GM23338 (cell line): ENCODE data around the gene HOXC12. TPM values are rescaled to one million over a fixed set of nuclear protein-coding genes. Genes with fewer than 3 reads are reported as not detected.

Source experiments
- ATAC-seq: fragments of 200-7000 bp; cut with Tn5 transposase; 3 replicates; pipeline ENCODE4 v1.9.1; 2020
- DNase-seq: peaks from one replicate; pipeline ENCODE4 v3.0.0-alpha.2; 2015; ENCODE audit warnings: low spot score
- H2AFZ ChIP-seq: fragments of 200-600 bp; sonication (generic); 2 replicates; pipeline ENCODE4 v1.8.0; 2016; ENCODE audit warnings: antibody characterized with exemption, mild to moderate bottlenecking, moderate library complexity
- H3F3A ChIP-seq: fragments of 200-600 bp; sonication (generic); replicated peaks from 2 replicates; pipeline ENCODE4 v1.8.0; 2017; ENCODE audit warnings: antibody characterized with exemption, mixed run types, low read depth
- H3K27ac ChIP-seq: fragments of 200-600 bp; sonication (generic); 2 replicates; pipeline ENCODE4 v1.6.1; 2016; ENCODE audit warnings: low read depth
- H3K27me3 ChIP-seq: fragments of 200-600 bp; sonication (generic); 2 replicates; pipeline ENCODE4 v1.8.0; 2016; ENCODE audit warnings: mild to moderate bottlenecking, mixed run types, moderate library complexity; ENCODE audit not compliant: insufficient read depth
- H3K36me3 ChIP-seq: fragments of 200-600 bp; sonication (generic); 2 replicates; pipeline ENCODE4 v1.8.0; 2016; ENCODE audit warnings: mild to moderate bottlenecking; ENCODE audit not compliant: insufficient read depth
- H3K4me1 ChIP-seq: fragments of 200-600 bp; sonication (generic); 2 replicates; pipeline ENCODE4 v1.8.0; 2016; ENCODE audit warnings: mild to moderate bottlenecking, moderate library complexity; ENCODE audit not compliant: insufficient read depth
- H3K4me2 ChIP-seq: fragments of 200-600 bp; sonication (generic); 2 replicates; pipeline ENCODE4 v1.7.1; 2017; ENCODE audit warnings: mixed run types
- H3K4me3 ChIP-seq: fragments of 200-600 bp; sonication (generic); 2 replicates; pipeline ENCODE4 v1.6.1; 2016; ENCODE audit warnings: mixed run types
- H3K79me2 ChIP-seq: fragments of 200-600 bp; sonication (generic); replicated peaks from 2 replicates; pipeline ENCODE4 v1.8.0; 2017; ENCODE audit warnings: mild to moderate bottlenecking; ENCODE audit not compliant: insufficient read depth
- H3K9me2 ChIP-seq: fragments of 200-600 bp; sonication (generic); 2 replicates; pipeline ENCODE4 v1.8.0; 2017; ENCODE audit not compliant: insufficient read depth
- H4K20me1 ChIP-seq: fragments of 200-600 bp; sonication (generic); replicated peaks from 2 replicates; pipeline ENCODE4 v1.8.0; 2017; ENCODE audit warnings: mild to moderate bottlenecking; ENCODE audit not compliant: insufficient read depth
- H3K27ac Mint-ChIP-seq: 2 replicates; pipeline ENCODE4 v1.8.0; 2020; ENCODE audit warnings: inconsistent platforms, mild to moderate bottlenecking, moderate library complexity, mixed read lengths
- H3K27me3 Mint-ChIP-seq: 3 replicates; pipeline ENCODE4 v1.8.0; 2022; ENCODE audit warnings: low read depth, mild to moderate bottlenecking, moderate library complexity, mixed read lengths, inconsistent platforms; ENCODE audit not compliant: insufficient read depth, poor library complexity
- H3K36me3 Mint-ChIP-seq: 3 replicates; pipeline ENCODE4 v1.8.0; 2021; ENCODE audit warnings: low read depth, mild to moderate bottlenecking, inconsistent platforms, moderate library complexity, mixed read lengths
- H3K4me1 Mint-ChIP-seq: 3 replicates; pipeline ENCODE4 v1.8.0; 2020; ENCODE audit warnings: mild to moderate bottlenecking, inconsistent platforms, mixed read lengths
- H3K4me3 Mint-ChIP-seq: 3 replicates; pipeline ENCODE4 v1.8.0; 2021; ENCODE audit warnings: moderate library complexity, mild to moderate bottlenecking, inconsistent platforms, mixed read lengths
- H3K9me3 Mint-ChIP-seq: 3 replicates; pipeline ENCODE4 v1.8.0; 2020; ENCODE audit warnings: moderate library complexity, mild to moderate bottlenecking, inconsistent platforms, mixed read lengths
- EZH2 ChIP-seq: fragments of 200-600 bp; sonication (generic); IDR thresholded peaks from one replicate; pipeline ENCODE4 v1.8.0; 2017; ENCODE audit warnings: antibody characterized with exemption, mild to moderate bottlenecking, low read depth; ENCODE audit not compliant: unreplicated experiment
- EZH2phosphoT487 ChIP-seq: fragments of 200-600 bp; sonication (generic); IDR thresholded peaks from one replicate; pipeline ENCODE4 v1.8.1; 2018; ENCODE audit warnings: antibody characterized with exemption; ENCODE audit not compliant: unreplicated experiment
- JUNB ChIP-seq: IDR thresholded peaks from one replicate; pipeline ENCODE4 v1.6.1; 2016; ENCODE audit warnings: antibody characterized with exemption; ENCODE audit not compliant: unreplicated experiment
- NANOG ChIP-seq: IDR thresholded peaks from 2 replicates; pipeline ENCODE4 v1.6.1; 2016; ENCODE audit warnings: antibody characterized with exemption, borderline replicate concordance
- STAT1 ChIP-seq: IDR thresholded peaks from one replicate; pipeline ENCODE4 v1.6.1; 2016; ENCODE audit warnings: antibody characterized with exemption; ENCODE audit not compliant: unreplicated experiment
- ZNF114 ChIP-seq: fragments of 250-450 bp; sonication (Bioruptor Pico); IDR thresholded peaks from 2 replicates; pipeline ENCODE4 v1.5.0; 2020; ENCODE audit warnings: mild to moderate bottlenecking, moderate library complexity
- ZNF331 ChIP-seq: fragments of 250-450 bp; sonication (Bioruptor Pico); IDR thresholded peaks from 2 replicates; pipeline ENCODE4 v1.5.0; 2020; ENCODE audit warnings: low read depth, mild to moderate bottlenecking, moderate library complexity
- polyA plus RNA-seq: library from polyadenylated mRNA; unstranded; fragments of >200 nt; fragmentation: Nextera tagmentation; extraction: Ambion mirVana; gene quantifications from 2 replicates; pipeline ENCODE4 v1.2.1, GENCODE V29; 2016
- total RNA-seq: library from RNA; depleted of rRNA; stranded (reverse); fragments of >200 nt; shearing (Covaris generic); gene quantifications from 2 replicates; pipeline ENCODE4 v1.2.3, GENCODE V29; 2014
- TF ChIP-seq, protein P1 (sequence below): IDR thresholded peaks from 2 replicates; pipeline ENCODE4 v1.6.1; 2016; ENCODE audit warnings: antibody characterized with exemption
- TF ChIP-seq, protein P2 (sequence below): IDR thresholded peaks from one replicate; pipeline ENCODE4 v1.6.1; 2018; ENCODE audit warnings: antibody characterized with exemption; ENCODE audit not compliant: unreplicated experiment

HOXC12 gene
- total and polyA plus RNA-seq, 2 experiments from 2014 or later, result not detected

DNA sequence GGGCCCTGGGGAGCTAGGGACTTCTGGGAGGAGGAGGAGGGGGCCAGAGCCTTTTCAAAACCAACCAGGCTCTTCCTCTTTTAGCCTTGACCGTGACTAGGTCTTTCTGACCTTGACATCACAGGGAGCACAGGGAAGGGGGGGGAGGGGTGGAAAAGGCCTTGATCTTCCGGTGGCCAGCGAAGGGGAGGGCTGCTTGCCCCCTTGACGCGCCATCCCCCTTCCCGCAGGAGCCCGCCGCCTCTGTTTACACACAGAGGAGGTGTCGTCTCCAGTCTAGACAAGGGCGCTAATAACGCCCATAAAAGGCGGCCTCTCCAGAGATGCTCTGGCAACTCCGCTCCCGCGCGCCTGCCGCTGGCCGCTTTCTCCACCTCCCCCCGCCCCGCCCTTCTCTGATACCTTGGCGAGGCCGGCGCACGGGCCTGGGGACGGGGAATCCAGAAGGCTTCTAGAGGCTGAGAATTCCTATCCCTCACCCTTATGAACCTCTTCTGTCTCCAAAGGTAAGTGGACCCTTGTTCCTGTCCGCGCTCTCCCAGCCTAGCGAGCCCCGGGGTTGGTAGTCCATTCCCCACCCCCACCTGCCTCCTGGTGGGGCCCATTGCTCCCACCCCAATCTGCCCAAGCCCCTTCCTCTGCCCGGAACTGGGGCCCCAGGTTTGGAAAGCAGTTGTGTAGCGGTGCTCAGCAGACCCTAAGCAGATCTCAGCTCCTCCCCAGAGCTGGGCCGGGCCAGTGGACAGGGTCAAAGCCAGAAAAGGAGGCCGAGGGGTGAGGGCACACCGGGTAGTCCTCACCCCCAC lies 4.9 kb upstream of the HOXC12 start:
- Mint-ChIP-seq H3K27ac (no peak overlapping the region), H3K4me1 (peaks cover 26% of the 10 kb centered on the region), H3K4me3 (no peak overlapping the region; the same call in 2 of the 3 replicates), H3K9me3 (peaks cover 3% of the 10 kb centered on the region; the same call in 1 of the 3 replicates), H3K27me3 (peaks cover 100% of the 10 kb centered on the region), H3K36me3 (peaks cover 3% of the 10 kb centered on the region; the same call in 1 of the 3 replicates)
- Histone ChIP-seq H4K20me1 (peaks cover 80% of the 10 kb centered on the region), H2AFZ (no peak overlapping the region), H3K4me2 (peak overlapping the region; percentile 69), H3K27ac (no peak overlapping the region), H3K27me3 (peaks cover 100% of the 10 kb centered on the region), H3K4me3 (peak overlapping the region; percentile 39; the same call in 1 of the 2 replicates), H3K79me2 (no peaks in the 10 kb centered on the region), H3K36me3 (no peaks in the 10 kb centered on the region), H3K9me2 (no peaks in the 10 kb centered on the region), H3F3A (peaks cover 53% of the 10 kb centered on the region), H3K4me1 (peaks cover 31% of the 10 kb centered on the region)
- DNase-seq (peak; percentile 81), ATAC-seq (peak; percentile 10)
- peak; percentile 30 for TF ChIP-seq EZH2phosphoT487
- TF ChIP-seq, protein P1, sequence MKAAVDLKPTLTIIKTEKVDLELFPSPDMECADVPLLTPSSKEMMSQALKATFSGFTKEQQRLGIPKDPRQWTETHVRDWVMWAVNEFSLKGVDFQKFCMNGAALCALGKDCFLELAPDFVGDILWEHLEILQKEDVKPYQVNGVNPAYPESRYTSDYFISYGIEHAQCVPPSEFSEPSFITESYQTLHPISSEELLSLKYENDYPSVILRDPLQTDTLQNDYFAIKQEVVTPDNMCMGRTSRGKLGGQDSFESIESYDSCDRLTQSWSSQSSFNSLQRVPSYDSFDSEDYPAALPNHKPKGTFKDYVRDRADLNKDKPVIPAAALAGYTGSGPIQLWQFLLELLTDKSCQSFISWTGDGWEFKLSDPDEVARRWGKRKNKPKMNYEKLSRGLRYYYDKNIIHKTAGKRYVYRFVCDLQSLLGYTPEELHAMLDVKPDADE, result 0 out of 2 replicates have a peak, but pooled peaks have one; percentile 23
- peak; percentile 84 for TF ChIP-seq EZH2
- TF ChIP-seq STAT1, result no peak
- TF ChIP-seq, protein P2, sequence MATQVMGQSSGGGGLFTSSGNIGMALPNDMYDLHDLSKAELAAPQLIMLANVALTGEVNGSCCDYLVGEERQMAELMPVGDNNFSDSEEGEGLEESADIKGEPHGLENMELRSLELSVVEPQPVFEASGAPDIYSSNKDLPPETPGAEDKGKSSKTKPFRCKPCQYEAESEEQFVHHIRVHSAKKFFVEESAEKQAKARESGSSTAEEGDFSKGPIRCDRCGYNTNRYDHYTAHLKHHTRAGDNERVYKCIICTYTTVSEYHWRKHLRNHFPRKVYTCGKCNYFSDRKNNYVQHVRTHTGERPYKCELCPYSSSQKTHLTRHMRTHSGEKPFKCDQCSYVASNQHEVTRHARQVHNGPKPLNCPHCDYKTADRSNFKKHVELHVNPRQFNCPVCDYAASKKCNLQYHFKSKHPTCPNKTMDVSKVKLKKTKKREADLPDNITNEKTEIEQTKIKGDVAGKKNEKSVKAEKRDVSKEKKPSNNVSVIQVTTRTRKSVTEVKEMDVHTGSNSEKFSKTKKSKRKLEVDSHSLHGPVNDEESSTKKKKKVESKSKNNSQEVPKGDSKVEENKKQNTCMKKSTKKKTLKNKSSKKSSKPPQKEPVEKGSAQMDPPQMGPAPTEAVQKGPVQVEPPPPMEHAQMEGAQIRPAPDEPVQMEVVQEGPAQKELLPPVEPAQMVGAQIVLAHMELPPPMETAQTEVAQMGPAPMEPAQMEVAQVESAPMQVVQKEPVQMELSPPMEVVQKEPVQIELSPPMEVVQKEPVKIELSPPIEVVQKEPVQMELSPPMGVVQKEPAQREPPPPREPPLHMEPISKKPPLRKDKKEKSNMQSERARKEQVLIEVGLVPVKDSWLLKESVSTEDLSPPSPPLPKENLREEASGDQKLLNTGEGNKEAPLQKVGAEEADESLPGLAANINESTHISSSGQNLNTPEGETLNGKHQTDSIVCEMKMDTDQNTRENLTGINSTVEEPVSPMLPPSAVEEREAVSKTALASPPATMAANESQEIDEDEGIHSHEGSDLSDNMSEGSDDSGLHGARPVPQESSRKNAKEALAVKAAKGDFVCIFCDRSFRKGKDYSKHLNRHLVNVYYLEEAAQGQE, result no peak

DNA sequence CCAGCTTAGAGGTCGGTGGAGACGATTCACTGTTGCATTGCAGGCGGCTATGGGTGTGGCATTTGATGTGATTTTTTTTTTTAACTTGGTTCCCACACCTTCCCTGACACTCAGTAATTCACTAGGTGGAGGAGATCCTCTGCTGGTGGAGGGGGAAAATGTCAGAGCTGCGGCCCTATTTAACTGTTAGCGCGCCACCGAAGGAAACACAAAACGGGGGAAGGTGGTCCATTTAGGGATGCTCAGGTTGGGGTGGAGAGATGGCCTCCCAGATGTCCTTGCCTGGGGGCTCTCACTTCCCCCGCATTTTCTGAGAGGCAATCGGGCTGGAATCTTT lies 4.3 kb upstream of the HOXC12 start:
- Mint-ChIP-seq H3K4me3 (no peak overlapping the region), H3K27me3 (peaks cover 98% of the 10 kb centered on the region), H3K27ac (no peak overlapping the region), H3K9me3 (peaks cover 3% of the 10 kb centered on the region; the same call in 1 of the 3 replicates), H3K4me1 (peaks cover 22% of the 10 kb centered on the region), H3K36me3 (peaks cover 3% of the 10 kb centered on the region; the same call in 1 of the 3 replicates)
- H3K9me2 ChIP-seq, result no peaks in the 10 kb centered on the region
- no peaks in the 10 kb centered on the region for H3K36me3 ChIP-seq
- peaks cover 78% of the 10 kb centered on the region for H4K20me1 ChIP-seq
- H3K4me3 ChIP-seq, result peak overlapping the region; percentile 39; the same call in 1 of the 2 replicates
- H3K79me2 ChIP-seq, result no peaks in the 10 kb centered on the region
- ATAC-seq (no peak), DNase-seq (no peak)
- H3F3A ChIP-seq, result peaks cover 52% of the 10 kb centered on the region
- H3K27ac ChIP-seq, result no peak overlapping the region
- peaks cover 31% of the 10 kb centered on the region for H3K4me1 ChIP-seq
- H3K4me2 ChIP-seq, result peak overlapping the region; percentile 69; the same call in 1 of the 2 replicates
- no peak overlapping the region for H2AFZ ChIP-seq
- H3K27me3 ChIP-seq, result peaks cover 100% of the 10 kb centered on the region
- no peak for TF ChIP-seq ZNF331 (CRISPR knock-in tag)
- TF ChIP-seq JUNB, result no peak
- TF ChIP-seq NANOG, result no peak
- TF ChIP-seq, protein P1, result no peak
- no peak for TF ChIP-seq EZH2phosphoT487
- no peak for TF ChIP-seq ZNF114
